HG03103 (cell line): ENCODE measurements around the gene MAG.

ENCODE experiments used
- ATAC-seq: cut with Tn5 transposase; IDR thresholded peaks from one replicate; pipeline ENCODE4 v1.9.1; 2021; ENCODE audit warnings: low read depth; ENCODE audit not compliant: unreplicated experiment

MAG gene

DNA sequence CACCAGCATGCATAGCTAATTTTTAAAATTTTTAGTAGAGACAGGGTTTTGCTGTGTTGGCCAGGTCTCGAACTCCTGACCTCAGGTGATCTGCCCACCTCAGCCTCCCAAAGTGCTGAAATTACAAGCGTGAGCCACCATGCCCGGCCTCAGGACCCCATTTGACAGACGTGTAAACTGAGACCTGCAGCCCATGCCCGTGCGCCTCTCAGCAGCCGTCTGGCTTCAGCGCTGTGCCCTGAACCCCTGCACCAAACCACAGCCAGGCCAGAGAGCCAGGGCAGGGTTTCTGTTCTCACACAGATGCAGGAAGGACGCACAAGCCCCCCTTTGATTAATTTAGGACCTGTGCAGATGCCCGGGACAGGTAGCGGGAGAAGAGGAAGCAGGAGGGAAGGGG lies 48.5 kb downstream of the MAG start:
- no peak for ATAC-seq

DNA sequence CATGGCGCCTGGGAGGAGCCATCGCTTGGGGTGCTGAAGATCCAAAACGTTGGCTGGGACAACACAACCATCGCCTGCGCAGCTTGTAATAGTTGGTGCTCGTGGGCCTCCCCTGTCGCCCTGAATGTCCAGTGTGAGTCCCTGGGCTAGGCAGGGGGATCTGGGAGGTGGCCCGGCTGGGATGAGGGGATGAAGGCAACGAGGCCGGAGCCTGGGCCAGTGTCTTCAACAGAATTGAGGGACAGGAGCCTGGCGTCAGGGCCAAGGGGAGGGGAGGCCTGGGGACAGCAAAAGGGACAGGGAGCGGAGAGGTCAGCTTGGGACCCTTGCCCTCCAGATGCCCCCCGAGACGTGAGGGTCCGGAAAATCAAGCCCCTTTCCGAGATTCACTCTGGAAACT lies 49.0 kb downstream of the MAG start:
- no peak for ATAC-seq

DNA sequence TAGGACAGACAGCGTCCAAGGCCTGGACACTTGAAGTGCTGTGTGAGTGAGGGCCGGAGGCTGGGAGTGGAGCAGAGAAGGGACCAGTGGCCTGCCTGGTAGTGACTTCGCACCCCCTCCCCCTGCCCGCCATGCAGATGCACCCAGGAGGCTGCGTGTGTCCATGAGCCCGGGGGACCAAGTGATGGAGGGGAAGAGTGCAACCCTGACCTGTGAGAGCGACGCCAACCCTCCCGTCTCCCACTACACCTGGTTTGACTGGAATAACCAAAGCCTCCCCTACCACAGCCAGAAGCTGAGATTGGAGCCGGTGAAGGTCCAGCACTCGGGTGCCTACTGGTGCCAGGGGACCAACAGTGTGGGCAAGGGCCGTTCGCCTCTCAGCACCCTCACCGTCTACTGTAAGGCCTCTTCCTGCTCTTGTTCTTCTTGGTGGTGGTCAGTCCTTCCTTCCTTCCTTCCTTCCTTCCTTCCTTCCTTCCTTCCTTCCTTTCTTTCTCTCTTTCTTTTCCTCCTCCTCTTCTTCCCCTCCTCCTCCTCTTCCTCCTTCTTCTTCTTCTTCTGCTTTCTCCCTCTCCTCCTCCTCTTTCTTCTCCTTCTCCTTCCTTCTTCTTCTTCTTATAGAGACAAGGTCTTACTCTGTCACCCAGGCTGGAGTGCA lies 49.7 kb downstream of the MAG start:
- ATAC-seq: no peak

DNA sequence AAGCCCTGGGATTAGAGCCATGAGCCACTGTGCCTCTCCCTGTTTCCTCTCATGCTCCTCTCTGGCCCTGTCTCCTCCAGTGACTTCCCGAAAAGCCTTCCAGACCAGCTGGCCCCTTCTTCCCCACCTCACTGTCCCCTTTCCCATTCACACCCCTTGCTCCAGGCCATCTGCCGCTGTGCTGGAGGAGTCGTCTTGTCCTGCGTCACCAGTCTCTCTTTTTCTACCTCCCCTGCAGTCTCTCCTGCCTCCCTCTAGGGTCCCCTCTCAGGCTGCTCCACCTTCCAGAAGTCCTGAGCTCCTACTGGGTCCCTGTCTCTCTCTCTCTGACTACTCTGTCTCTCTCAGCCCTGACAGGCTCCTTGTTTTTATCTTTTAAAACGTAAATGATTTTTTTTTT lies 50.5 kb downstream of the MAG start:
- no peak for ATAC-seq

- no peak for ATAC-seq
Observed at GRCh38 chr19:35344511-35345031, 52.6 kb downstream of the MAG start.

DNA sequence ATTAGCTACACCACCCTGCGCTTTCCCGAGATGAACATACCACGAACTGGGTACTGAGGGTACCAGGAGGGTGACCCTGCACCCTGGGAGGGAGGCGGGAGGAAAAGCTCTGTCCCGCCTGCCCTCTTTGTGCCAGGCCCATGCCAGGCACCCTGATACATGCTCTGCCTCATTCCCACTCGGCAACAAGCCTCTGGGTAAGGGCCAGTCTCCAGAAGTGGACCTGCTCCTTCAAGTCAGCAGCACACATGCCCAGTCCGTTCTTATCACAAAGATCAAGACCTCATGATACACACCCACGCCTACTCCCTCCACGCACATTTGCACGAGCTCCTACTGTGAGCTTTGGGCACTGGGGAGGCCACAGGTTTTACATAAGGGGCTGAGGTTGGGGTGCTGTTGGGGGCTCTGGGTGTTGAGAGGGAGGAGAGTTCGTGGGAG lies 53.7 kb downstream of the MAG start:
- no peak for ATAC-seq

GRCh38 chr19:35346193-35347052 lies 54.5 kb downstream of the MAG start:
- no peak for ATAC-seq

DNA sequence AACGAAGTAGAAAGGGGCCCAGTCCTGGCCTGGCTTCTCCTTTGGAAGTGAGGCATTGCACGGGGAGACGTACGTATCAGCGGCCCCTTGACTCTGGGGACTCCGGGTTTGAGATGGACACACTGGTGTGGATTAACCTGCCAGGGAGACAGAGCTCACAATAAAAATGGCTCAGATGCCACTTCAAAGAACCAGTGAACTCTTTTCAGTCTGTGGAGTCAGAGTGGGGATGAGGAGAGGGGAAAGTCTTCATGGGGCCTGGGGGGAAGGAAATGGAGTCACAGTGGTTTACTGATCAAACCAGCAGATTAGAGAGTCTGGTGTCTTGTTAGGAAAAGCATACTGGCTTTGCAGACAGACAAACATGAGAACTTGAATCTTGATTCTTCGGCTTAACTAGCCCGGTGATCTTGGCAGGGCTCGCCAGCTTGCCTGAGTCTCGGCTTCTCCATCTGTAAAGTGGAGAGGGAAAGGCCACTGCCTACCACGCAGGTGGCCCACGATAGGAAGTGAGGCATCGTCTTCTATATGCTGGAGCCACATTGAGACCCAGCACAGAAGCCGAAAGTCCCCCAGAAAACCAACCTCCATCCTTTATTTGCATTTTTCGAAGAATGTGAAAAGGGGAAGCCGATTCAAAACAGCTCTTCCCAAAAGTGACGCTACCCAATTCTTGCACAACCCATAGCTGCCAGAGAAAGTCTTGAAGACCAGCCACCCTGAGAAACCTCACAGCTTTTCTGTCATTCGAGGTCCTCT lies 55.4 kb downstream of the MAG start, which contains the start of gene FFAR1:
Gene FFAR1, plus strand, starts transcription at position 732 of the 759 bp plus-strand sequence. CDS start 3,650 bp downstream, outside the sequence.
- ATAC-seq: peak; percentile 41

DNA sequence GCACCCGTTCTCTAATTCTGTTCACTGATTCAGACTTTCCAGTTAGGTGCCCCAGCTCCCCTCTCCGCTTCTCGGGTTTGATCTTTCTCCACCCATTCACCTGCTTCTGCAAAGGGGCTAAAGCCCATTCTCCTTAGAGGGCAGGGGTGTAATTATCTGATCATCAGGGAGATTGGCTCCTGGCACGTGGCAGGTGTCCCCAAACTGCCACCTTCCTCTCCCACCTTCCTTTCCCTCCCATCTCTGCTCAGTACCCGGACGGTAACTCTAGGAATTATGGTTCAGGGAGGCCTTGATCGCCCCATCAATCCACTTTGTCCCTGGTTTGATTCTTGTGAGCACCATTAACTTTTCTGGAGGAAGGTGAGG lies 56.0 kb downstream of the MAG start:
- no peak for ATAC-seq

- no peak for ATAC-seq
Observed at GRCh38 chr19:35348911-35349611, 57.1 kb downstream of the MAG start.

- no peak for ATAC-seq
Observed at GRCh38 chr19:35349614-35350521, 57.9 kb downstream of the MAG start.

- ATAC-seq: no peak
Observed at GRCh38 chr19:35350591-35350990, 58.6 kb downstream of the MAG start.

DNA sequence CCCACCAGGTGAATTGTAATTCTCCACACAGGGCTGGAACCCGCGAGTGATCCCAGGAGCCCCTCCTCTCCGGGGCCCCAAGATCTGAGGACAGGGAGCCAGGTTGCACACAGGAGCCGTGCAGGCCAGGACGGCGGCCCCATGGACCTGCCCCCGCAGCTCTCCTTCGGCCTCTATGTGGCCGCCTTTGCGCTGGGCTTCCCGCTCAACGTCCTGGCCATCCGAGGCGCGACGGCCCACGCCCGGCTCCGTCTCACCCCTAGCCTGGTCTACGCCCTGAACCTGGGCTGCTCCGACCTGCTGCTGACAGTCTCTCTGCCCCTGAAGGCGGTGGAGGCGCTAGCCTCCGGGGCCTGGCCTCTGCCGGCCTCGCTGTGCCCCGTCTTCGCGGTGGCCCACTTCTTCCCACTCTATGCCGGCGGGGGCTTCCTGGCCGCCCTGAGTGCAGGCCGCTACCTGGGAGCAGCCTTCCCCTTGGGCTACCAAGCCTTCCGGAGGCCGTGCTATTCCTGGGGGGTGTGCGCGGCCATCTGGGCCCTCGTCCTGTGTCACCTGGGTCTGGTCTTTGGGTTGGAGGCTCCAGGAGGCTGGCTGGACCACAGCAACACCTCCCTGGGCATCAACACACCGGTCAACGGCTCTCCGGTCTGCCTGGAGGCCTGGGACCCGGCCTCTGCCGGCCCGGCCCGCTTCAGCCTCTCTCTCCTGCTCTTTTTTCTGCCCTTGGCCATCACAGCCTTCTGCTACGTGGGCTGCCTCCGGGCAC lies 59.6 kb downstream of the MAG start:
- no peak for ATAC-seq

- no peak for ATAC-seq
Observed at GRCh38 chr19:35352177-35352447, 60.2 kb downstream of the MAG start.

DNA sequence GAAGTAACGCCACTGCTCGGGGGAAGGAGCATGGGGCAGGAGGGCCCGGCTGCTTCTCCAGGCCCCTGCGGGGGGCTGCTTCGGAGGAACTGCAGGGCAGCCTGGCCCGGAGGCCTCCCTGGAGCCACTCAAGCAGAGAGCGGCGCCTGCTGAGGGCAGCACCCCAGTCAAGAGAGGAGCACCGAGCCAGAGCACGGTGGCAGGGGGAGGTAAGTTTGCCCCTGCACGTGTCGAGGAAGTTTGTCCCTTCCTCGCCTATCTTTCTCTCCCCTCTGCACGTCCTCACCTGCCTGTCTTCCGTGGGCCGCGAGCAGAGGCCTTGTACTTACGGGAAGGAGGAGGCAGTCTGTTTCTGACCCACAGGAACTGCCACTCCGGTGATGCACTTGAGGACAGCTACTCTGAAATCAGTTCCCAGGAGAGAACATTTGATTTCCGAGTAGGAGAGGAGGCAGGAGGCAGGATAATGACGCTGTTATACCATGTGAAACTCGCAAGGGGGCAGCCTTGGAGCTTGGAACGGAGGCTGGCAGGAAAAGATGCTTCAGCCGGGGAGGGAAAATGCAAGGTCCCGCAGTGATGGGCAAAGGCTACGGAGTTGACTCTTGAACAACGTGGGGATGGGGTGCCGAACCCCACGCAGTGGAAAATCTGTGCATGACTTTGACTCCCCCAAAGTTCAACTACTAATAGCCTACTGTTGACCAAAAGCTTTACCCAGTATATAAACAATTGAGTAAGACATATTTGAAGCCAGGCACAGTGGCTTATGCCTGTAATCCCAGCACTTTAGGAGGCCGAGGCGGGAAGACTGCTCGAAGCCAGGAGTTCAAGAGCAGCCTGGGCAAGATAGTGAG lies 60.7 kb downstream of the MAG start:
- ATAC-seq: no peak

DNA sequence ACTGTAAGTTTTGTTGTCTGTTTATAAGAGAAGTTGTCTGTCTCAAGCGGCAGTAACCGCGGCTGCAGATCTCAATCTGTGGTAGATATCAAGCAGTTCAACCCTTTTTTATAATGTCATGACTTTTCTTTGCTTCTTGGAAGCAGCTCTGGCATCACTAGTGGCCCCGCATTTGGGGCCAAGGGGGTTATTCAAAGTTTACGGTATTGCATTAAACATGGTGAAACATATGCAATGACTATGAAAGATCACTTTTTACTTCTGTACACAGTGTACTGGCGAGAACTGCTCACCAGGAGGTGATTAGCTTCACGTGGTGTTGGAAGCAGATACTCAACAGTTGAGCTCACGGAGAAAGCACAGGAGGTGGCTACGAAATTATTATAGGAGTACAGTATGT lies 61.7 kb downstream of the MAG start:
- ATAC-seq: no peak

DNA sequence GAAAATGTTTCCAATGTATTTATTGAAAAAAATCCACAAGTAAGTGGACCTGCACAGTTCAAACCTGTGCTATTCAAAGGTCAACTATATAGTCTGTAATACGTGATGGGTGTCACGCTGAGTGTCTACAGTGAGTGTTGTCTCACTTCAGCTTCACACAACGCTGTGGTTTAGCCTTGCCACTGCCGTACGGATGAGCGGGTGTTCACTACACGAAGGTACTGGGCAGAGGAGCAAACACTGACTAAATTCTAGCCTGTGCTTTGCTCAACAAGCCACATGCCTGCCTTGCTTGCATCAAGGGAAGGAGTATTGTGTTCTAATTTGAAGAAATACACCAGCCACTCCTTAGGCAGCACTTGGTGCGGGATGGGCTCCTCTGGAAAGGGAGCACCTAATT lies 62.9 kb downstream of the MAG start:
- no peak for ATAC-seq
